ENCODE results near the gene WBP2.
A peak's percentile ranks its signal among the peaks of the same experiment; 100 is the strongest.

The WBP2 gene

DNA sequence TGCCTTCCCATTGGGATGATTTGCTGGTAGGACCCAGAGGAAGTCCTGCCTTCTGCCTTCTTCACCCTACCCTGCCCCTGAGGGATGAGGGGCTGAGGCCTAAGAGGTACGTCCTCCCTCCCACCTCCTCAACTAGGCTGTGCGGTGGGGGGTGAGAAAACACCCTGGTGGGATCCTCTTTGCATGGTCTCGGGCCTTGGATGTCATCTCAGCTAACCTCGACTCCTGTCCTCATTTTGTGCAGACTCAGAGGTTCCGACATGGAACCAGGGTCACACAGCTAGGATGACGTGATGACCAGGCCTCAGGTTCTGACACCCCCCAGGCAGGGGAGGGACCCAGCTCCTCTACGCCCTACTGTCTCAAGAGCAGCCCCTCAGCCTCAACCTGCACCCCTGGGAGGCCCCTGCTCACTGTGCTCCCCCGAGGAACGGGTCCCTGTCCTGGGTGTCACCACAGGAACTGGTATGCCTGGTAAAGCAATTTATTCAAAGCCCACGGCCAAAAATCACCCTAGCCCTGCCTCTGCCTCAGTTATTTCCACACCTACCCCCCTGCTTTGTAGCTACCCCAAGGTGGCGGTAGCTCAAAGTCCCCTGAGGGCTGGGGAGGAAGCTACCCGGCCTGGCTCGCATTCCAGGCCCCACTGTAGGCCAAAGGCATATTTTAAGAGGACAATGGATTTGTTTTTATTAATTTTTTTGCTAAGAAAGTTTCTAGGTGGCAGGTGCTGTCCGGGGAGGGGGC, 28.4 kb downstream of the WBP2 start:
- no peak for DNase-seq

DNA sequence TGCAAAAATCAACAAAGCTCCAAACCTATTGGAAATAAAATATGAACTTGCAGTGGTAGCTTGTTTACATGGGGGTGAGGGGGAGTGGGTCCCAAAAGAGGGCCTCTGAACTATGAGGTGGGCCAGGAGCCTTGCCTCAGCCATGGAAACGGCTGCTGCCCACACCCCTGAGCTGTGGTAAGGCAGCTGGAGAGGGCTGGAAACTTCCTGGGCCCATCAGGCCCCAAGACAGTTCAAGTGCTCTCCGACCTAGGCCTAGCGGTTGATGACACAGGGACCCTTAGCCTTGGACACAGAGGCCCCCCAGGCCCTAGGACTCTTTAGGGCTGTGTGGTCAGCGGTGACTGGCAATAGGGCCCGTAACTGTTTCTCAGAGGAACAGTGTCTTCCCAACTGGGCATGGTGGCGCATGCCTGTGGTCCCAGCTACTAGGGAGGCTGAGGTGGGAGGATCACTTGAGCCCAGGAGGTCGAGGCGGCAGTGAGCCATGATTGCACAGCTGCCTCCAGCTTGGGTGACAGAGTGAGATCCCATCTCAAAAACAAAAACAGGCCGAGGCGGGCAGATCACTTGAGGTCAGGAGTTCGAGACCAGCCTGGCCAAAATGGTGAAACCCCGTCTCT, 29.3 kb downstream of the WBP2 start:
- DNase-seq = no peak

DNA sequence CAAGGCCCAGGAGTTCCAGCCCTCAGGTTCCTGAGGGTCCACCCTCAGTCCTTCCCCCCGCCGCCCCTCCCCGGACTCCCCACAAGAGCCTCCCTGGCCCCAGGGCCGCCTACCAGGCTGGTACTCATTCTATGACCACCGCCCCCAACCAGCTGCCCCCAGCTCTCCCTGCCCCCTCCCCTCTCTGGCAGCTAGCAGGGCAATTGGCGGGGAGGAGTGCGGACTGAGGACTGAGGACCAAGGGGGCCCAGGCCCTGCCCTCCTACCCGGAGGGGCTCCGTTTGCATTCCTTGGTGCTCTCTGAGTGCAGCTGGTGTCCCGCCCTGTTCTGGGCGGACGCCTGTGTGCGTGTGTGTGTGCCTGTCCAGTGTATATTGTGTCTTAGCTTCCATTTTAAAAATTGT, 30.0 kb downstream of the WBP2 start:
- DNase-seq = no peak

DNA sequence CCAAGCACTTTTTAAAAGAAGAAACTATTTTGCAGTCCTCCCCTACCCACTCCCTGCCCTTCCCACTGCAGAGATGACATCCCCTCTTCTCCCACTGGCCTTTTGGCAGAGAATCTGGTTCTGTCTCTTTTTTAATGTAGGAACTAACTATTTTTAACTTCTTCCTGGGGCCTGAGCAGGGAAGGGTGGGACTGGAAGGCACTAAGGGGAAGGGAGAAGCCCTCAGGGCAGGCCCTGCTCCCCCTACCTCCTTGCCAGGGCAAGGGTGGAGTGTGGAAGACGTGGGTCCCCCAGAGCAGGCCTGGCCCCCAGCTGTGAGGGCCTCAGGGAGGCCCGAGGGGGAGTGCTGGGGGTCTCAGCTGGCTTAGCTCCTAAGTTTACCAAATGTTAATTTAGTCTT, 30.5 kb downstream of the WBP2 start:
- no peak for DNase-seq

GRCh38 chr17:75824050-75824552, 31.0 kb downstream of the WBP2 start:
- DNase-seq = no peak

GRCh38 chr17:75823257-75824041, 31.7 kb downstream of the WBP2 start:
- no peak for DNase-seq

DNA sequence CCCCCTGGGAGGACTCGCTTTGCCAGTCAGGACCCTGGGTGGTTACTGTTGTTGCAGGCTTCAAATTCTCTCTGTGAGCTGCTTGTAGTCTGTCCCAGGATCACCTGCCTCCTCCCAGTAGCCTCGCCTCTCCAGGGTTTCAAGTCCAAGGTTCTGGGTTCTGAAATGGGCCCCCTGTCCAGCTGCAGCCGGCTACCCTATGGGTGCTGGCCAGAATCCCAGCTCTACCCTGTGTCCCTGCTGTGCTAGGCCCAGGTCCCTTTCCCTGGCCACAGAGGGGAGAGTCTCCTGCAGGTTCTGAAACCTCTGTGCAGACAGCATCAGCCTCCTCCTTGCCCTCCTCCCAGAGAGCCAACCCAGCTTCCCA, 32.4 kb downstream of the WBP2 start:
- DNase-seq = no peak

DNA sequence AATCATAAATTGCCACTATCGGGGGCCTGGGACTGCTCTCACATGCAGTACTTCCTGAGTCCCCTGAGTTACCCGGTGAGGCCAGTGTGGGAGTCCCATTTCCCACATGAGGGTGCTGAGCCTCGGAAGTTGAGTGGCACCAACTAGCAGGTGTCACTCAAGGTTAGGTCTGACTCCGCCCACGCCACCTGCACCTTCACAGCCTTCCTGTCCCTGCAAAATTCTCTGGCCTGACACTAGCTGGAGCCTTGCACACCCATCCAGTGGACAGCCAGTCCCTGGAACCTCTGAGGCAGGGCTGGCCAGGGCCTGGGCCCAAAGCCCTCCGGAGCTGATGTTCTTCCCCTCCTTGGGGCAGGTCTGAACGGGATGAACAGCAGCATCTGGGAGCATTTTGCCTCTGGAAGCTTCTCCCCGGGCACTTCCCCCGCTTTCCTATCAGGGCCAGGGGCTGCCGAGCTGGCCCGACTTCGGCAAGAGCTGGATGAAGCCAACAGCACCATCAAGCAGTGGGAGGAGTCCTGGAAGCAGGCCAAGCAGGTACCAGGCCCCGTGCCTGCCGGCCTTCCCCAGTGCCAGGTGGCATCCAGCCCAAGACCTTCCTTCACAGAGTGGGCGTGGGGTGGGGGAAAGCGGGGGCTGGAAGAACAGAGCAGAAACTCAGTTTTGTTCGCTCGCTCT, 32.9 kb downstream of the WBP2 start:
- DNase-seq = peak; percentile 85

GRCh38 chr17:75821552-75821951, 33.6 kb downstream of the WBP2 start:
- no peak for DNase-seq

DNA sequence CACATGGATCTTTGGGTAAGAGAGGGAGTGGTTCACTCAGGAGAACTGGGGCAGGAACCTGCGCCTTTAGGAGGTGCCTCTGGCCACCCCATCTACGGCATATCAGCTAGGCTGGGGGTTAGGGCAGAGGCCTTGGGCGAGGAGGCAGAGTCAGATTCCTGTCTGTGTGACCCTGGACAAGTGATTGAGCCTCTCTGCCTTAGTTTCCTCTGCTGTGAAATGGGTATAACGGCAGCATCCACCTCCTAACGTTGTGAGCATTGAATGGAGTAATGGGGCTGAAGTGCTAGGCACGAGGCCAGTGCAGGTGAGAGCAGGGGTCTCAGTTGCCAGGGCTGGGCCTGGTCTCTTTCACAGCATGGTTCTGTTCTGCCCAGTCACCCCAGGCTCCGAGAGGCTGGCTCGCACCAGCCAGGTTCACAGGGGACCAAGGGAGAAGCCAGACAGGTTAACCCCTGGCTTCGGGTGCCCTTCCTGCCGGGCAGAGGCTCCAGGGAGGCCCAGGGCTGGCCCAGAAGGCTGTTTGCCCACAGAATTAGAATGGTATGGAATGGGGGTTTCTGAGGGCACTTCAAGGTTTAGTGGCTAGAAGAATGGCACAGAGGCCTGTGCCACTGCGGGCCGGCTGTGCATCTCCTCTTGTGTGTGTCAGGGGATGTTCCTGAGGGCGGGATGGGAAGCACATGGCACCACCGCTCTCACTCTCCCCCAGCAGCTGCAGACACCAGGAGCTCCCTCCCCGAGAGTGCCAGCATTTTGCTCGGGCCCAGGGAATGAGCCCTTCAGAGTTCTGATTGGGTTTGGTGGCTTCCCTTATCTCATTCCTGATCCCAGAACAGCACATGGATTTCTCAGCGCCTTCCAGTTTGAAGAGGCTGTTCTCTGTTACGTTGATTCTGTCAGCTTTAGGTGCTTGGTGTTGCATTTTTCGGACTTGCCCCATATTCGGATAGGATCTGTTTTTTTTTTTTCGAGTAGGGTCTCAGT, 34.7 kb downstream of the WBP2 start:
- no peak for DNase-seq

DNA sequence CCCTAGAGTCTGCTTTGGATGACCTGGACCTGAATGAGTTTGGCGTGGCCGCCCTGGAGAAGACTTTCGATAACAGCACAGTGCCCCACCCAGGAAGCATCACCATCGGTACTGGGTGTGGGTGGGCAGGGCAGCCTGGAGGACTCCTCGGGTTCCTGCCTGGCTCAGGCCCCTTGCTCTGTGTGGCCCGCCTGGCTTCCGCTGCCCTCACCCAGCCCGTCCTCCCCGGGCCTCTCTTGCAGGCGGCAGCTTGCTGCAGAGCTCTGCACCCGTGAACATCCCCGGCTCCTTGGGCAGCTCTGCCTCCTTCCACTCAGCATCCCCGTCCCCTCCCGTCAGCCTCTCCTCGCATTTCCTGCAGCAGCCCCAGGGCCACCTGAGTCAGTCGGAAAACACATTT, 35.5 kb downstream of the WBP2 start:
- no peak for DNase-seq

- no peak for DNase-seq
Measured at GRCh38 chr17:75819116-75819515, 36.0 kb downstream of the WBP2 start.

- DNase-seq = no peak
Measured at GRCh38 chr17:75818326-75818885, 36.7 kb downstream of the WBP2 start.

GRCh38 chr17:75817571-75817970, 37.6 kb downstream of the WBP2 start:
- no peak for DNase-seq

- DNase-seq = no peak
Measured at GRCh38 chr17:75816693-75817092, 38.4 kb downstream of the WBP2 start.

GRCh38 chr17:75815399-75815798, 39.7 kb downstream of the WBP2 start:
- no peak for DNase-seq

DNA sequence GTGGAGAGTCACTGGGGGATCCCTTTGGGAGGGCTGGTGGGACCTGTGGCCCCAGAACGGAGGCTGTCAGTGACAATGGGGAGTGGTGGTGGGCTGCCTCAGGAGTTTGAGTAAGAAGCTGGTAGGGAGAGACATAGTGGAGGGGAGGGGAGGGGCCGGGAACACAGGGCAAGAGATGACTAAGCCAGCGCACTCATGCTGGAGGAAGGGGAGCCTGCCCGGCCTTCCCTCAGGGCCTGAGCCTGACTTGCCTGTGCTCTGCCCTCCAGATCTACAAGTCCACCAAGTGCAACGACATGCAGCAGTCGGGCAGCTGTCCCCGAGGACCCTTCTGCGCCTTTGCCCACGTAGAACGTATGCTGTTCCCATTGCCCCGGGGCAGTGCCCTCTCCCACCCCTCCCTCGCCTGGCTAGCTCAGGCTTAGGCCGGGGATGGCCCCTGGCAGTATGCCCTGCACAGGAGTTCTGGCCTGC, 40.2 kb downstream of the WBP2 start:
- DNase-seq = no peak

- no peak for DNase-seq
Measured at GRCh38 chr17:75814021-75814395, 41.1 kb downstream of the WBP2 start.

DNA sequence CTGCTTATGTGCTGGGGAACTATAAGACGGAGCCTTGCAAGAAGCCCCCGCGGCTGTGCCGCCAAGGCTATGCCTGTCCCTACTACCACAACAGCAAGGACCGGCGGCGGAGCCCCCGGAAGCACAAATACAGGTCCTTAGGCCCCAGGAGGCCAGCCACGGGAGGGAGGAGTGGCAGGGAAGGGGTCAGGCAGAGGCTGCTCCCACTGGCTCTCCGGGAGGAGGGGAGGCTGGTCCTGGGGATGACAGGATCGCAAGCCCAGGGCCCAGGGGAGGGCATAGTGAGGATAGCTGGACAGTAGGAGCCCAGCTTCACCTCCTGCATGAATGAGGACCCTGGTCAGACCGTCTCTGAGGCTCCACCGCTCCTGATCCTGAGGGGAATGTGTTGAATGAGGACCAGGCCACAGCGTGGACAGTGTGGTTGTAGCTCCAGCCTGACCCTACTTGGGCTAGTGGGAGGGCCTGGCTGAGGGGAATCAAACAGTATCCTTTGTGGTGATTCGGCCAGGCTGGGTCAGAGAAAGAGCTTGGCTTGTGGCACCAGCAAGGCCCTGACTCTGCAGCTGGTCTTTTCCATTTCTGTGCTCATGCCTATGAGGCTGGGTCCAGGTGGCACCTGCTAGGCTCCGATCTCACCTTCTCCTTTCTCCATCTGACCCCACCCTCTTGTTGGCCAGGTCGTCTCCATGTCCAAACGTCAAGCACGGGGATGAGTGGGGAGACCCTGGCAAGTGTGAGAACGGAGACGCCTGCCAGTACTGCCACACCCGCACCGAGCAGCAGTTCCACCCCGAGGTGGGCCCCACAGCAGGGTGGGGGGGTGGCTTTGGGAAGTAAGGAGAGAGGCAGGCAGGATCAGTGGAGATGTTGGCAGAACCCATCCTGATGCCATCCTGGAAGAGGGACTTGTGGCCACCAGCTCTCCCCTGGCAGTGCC, 41.8 kb downstream of the WBP2 start:
- DNase-seq = no peak
